K562 treated with DMSO at 1 percent for 12 hours (cell line): ENCODE data around the gene MRGPRG. TPM values are rescaled to one million over a fixed set of nuclear protein-coding genes. Genes with fewer than 3 reads are reported as not detected.

Experiments used
- total RNA-seq: library from RNA; unstranded; fragments of 300-600 nt; gene quantifications from 2 replicates; pipeline ENCODE4 v1.2.3, GENCODE V29; 2022; ENCODE audit not compliant: insufficient read depth

MRGPRG gene, protein sequence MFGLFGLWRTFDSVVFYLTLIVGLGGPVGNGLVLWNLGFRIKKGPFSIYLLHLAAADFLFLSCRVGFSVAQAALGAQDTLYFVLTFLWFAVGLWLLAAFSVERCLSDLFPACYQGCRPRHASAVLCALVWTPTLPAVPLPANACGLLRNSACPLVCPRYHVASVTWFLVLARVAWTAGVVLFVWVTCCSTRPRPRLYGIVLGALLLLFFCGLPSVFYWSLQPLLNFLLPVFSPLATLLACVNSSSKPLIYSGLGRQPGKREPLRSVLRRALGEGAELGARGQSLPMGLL
- total RNA-seq, result not detected in 2 replicates

DNA sequence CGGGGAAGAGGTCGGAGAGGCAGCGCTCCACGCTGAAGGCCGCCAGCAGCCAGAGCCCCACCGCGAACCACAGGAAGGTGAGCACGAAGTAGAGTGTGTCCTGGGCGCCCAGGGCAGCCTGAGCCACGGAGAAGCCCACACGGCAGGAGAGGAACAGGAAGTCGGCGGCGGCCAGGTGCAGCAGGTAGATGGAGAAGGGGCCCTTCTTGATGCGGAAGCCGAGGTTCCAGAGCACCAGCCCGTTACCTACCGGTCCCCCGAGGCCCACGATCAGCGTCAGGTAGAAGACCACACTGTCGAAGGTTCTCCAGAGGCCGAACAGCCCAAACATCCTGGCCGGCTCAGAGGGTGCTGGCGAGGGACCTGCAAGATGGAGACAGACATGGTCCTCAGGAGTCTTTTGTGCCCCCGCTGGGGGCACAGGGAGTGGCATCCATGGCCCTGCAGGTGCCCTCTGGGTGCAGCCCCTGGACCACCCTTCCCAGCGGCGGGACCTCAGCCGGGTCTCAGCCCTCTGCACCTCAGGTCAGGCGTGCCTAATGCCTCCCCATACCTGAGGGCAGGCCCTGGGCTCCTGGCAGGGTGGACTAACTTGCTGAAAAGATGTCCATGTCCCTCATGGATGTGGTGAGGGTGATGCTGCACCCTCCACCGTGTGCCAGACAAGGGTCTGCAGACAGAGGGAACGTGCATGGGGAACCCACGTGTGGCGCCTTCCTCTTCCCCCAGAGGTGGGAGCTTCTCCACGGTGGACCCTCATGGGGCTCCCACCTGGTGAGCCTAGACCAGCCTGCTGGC is at the start of gene MRGPRG:
TSS of gene MRGPRG (minus strand) at position 331 of the 798 bp plus-strand sequence. CDS start at position 331, 0 bp downstream.

GRCh38 chr11:3231851-3232744 is 13.5 kb upstream of the MRGPRG start, which contains the start of gene MRGPRE:
Gene MRGPRE (minus strand): TSS chr11:3232417. CDS start chr11:3228799, 3,618 bp downstream.

Other genes with a start within 250 kb of the MRGPRG start
- gene NAP1L4, start 226.5 kb downstream of the MRGPRG start, total RNA-seq, result 87.8 and 131 TPM in 2 replicates
- gene CARS1, start 161.4 kb downstream of the MRGPRG start, total RNA-seq, result 121 and 183 TPM in 2 replicates
- 9.1 and 10.6 TPM in 2 replicates for gene OSBPL5, start 53.5 kb downstream of the MRGPRG start, total RNA-seq
- gene MRGPRE, start 13.6 kb upstream of the MRGPRG start, total RNA-seq, result not detected in 2 replicates
- 8.8 and 21.0 TPM in 2 replicates for gene ZNF195, start 160.3 kb upstream of the MRGPRG start, total RNA-seq